ENCODE results near the gene PTMS.
A peak's percentile ranks its signal among the peaks of the same experiment; 100 is the strongest.
"Not testable (repeated sequence)": the region's sequence is repeated elsewhere in the genome, so short reads cannot be mapped to it uniquely, and the experiment has no call there.

Gene PTMS

GRCh38 chr12:6734506-6735387 lies 31.4 kb upstream of the PTMS start:
- no peak for DNase-seq (ENCODE audit: insufficient read length, low spot score)
- FAIRE-seq: no peak
- TF ChIP-seq TAF1 (IDR thresholded peaks at IDR 0.05; ENCODE audit: low read depth, low read length) (no peak), SPI1 (IDR thresholded peaks at IDR 0.05; ENCODE audit: low read depth, low read length) (no peak), POLR2A (IDR thresholded peaks at IDR 0.05; ENCODE audit: low read depth, low read length) (no peak), PAX5 (IDR thresholded peaks at IDR 0.05; ENCODE audit: insufficient read depth, low read length, severe bottlenecking) (no peak), POLR2AphosphoS5 (IDR thresholded peaks at IDR 0.05; ENCODE audit: low read depth, low read length) (no peak), POU2F2 (IDR thresholded peaks at IDR 0.05; ENCODE audit: low read depth, low read length) (no peak)

- peak; percentile 82 for FAIRE-seq
- TF ChIP-seq POLR2A (IDR thresholded peaks at IDR 0.05; ENCODE audit: low read depth, low read length): no peak
- no peak for TF ChIP-seq POLR2AphosphoS5 (IDR thresholded peaks at IDR 0.05; ENCODE audit: low read depth, low read length)
- TF ChIP-seq PAX5 (IDR thresholded peaks at IDR 0.05; ENCODE audit: insufficient read depth, low read length, severe bottlenecking): no peak
- TF ChIP-seq POU2F2 (IDR thresholded peaks at IDR 0.05; ENCODE audit: low read depth, low read length): no peak
- TF ChIP-seq TAF1 (IDR thresholded peaks at IDR 0.05; ENCODE audit: low read depth, low read length): no peak
- no peak for TF ChIP-seq SPI1 (IDR thresholded peaks at IDR 0.05; ENCODE audit: low read depth, low read length)
- peak; percentile 48 for DNase-seq (ENCODE audit: insufficient read length, low spot score)
These were observed 30.5 kb upstream of the PTMS start for GRCh38 chr12:6735448-6736191.

DNA sequence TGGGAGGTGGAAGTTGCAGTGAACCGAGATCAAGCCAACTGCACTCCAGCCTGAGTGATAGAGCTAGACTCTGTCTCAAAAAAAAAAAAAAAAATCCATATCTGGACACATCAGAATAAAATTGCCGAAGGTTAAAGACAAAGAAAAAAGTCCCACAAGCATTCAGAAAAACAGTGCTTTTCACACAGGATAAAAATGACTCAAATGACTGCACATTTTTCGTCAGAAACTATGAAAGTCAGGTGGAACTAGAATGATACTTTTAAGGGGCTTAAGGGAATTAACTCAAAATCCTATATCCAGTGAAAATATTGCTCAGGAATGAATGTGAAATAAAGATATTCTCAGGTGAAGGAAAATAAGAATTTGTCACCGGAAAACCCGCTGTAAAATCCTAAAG lies 29.4 kb upstream of the PTMS start:
- TF ChIP-seq POLR2A (IDR thresholded peaks at IDR 0.05; ENCODE audit: low read depth, low read length): no peak
- TF ChIP-seq TAF1 (IDR thresholded peaks at IDR 0.05; ENCODE audit: low read depth, low read length): no peak
- TF ChIP-seq SPI1 (IDR thresholded peaks at IDR 0.05; ENCODE audit: low read depth, low read length): no peak
- TF ChIP-seq POLR2AphosphoS5 (IDR thresholded peaks at IDR 0.05; ENCODE audit: low read depth, low read length): no peak
- TF ChIP-seq PAX5 (IDR thresholded peaks at IDR 0.05; ENCODE audit: insufficient read depth, low read length, severe bottlenecking): no peak
- no peak for TF ChIP-seq POU2F2 (IDR thresholded peaks at IDR 0.05; ENCODE audit: low read depth, low read length)
- no peak for DNase-seq (ENCODE audit: insufficient read length, low spot score)
- FAIRE-seq: no peak

GRCh38 chr12:6742080-6742479 lies 24.1 kb upstream of the PTMS start:
- DNase-seq (ENCODE audit: insufficient read length, low spot score); FAIRE-seq: not testable (repeated sequence)

DNA sequence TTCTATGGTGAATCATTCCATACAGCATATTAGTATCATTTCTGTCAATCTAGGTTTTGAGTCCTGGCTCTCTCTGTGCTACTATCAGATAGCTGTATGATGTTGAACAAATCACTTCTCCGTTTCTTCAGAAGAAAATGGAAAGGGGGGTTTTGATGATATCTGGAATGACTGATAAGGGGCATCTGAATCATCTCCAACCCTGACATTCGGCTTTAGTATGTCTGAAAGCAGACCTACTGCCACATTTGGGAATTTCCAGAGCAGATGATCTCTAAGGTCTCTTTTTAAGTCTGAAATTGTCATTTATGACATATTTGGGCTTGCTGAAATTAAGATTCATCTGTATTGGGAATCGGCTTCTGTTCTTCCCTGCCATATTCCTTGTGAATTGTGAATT lies 23.3 kb upstream of the PTMS start:
- DNase-seq (ENCODE audit: insufficient read length, low spot score) (no peak), FAIRE-seq (no peak)
- no peak for TF ChIP-seq PAX5 (IDR thresholded peaks at IDR 0.05; ENCODE audit: insufficient read depth, low read length, severe bottlenecking)
- TF ChIP-seq TAF1 (IDR thresholded peaks at IDR 0.05; ENCODE audit: low read depth, low read length): no peak
- no peak for TF ChIP-seq SPI1 (IDR thresholded peaks at IDR 0.05; ENCODE audit: low read depth, low read length)
- TF ChIP-seq POU2F2 (IDR thresholded peaks at IDR 0.05; ENCODE audit: low read depth, low read length): no peak
- TF ChIP-seq POLR2AphosphoS5 (IDR thresholded peaks at IDR 0.05; ENCODE audit: low read depth, low read length): no peak
- TF ChIP-seq POLR2A (IDR thresholded peaks at IDR 0.05; ENCODE audit: low read depth, low read length): no peak

DNA sequence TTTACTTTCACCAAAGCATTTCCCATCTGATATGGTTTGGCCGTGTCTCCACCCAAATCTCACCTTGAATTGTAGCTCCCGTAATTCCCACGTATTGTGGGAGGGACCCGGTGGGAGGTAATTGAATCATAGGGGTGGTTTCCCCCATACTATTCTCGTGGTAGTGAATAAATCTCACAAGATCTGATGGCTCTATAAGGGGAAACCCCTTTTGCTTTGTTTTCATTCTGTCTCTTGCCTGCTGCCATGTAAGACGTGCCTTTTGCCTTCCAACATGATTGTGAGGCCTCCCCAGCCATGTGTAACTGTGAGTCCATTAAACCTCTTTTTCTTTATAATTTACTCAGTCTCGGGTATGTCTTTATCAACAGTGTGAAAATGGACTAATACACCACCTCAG lies 22.9 kb upstream of the PTMS start:
- DNase-seq (ENCODE audit: insufficient read length, low spot score): not testable (repeated sequence)
- FAIRE-seq: peak; percentile 23

- DNase-seq (ENCODE audit: insufficient read length, low spot score): no peak
- no peak for TF ChIP-seq POLR2AphosphoS5 (IDR thresholded peaks at IDR 0.05; ENCODE audit: low read depth, low read length)
- peak; percentile 93 for TF ChIP-seq SPI1 (IDR thresholded peaks at IDR 0.05; ENCODE audit: low read depth, low read length)
- no peak for TF ChIP-seq TAF1 (IDR thresholded peaks at IDR 0.05; ENCODE audit: low read depth, low read length)
- no peak for TF ChIP-seq PAX5 (IDR thresholded peaks at IDR 0.05; ENCODE audit: insufficient read depth, low read length, severe bottlenecking)
- TF ChIP-seq POLR2A (IDR thresholded peaks at IDR 0.05; ENCODE audit: low read depth, low read length): peak; percentile 60
- peak; percentile 91 for FAIRE-seq
These were observed 20.2 kb upstream of the PTMS start for GRCh38 chr12:6745741-6746525.

- DNase-seq (ENCODE audit: insufficient read length, low spot score) (no peak), FAIRE-seq (no peak)
- TF ChIP-seq PAX5 (IDR thresholded peaks at IDR 0.05; ENCODE audit: insufficient read depth, low read length, severe bottlenecking) (no peak), POLR2AphosphoS5 (IDR thresholded peaks at IDR 0.05; ENCODE audit: low read depth, low read length) (no peak), POU2F2 (IDR thresholded peaks at IDR 0.05; ENCODE audit: low read depth, low read length) (no peak), TAF1 (IDR thresholded peaks at IDR 0.05; ENCODE audit: low read depth, low read length) (no peak), SPI1 (IDR thresholded peaks at IDR 0.05; ENCODE audit: low read depth, low read length) (no peak), POLR2A (IDR thresholded peaks at IDR 0.05; ENCODE audit: low read depth, low read length) (no peak)
These were observed 18.9 kb upstream of the PTMS start for GRCh38 chr12:6747216-6747615.

DNA sequence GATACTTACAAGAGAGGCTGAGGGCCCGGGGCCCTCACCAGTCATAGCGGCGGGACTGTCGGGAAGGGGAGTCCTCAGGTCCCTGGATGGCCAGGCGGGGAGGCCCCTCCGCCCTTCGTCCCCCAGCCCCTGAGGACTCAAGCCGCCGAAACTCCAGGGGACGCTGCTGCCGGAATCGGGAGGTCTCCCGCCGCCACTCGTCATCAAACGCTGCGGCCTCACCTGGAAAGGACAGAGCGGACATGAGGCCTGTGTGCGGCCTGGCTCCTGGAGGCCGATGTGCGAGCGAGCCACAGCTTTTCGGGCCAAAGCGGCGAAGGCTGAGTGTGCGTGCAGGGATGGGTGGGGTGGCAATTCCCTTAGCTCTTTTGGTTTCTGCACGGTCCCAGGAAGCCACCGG lies 17.4 kb upstream of the PTMS start:
- FAIRE-seq: no peak
- DNase-seq (ENCODE audit: insufficient read length, low spot score): no peak
- TF ChIP-seq POU2F2 (IDR thresholded peaks at IDR 0.05; ENCODE audit: low read depth, low read length): no peak
- TF ChIP-seq PAX5 (IDR thresholded peaks at IDR 0.05; ENCODE audit: insufficient read depth, low read length, severe bottlenecking): no peak
- TF ChIP-seq POLR2AphosphoS5 (IDR thresholded peaks at IDR 0.05; ENCODE audit: low read depth, low read length): no peak
- no peak for TF ChIP-seq TAF1 (IDR thresholded peaks at IDR 0.05; ENCODE audit: low read depth, low read length)
- TF ChIP-seq POLR2A (IDR thresholded peaks at IDR 0.05; ENCODE audit: low read depth, low read length): no peak
- no peak for TF ChIP-seq SPI1 (IDR thresholded peaks at IDR 0.05; ENCODE audit: low read depth, low read length)

Measured in GM12891 (cell line).